SK-N-SH (cell line): Measurements from ENCODE around the gene FGD3. TPM values are rescaled to one million over a fixed set of nuclear protein-coding genes. Genes with fewer than 3 reads are reported as not detected.

Experiments
- CTCF ChIA-PET: fragments of 300-600, 350-600 bp; formaldehyde crosslinking; extraction: SDS; loops from one replicate; lab custom pipeline; 2021; lab: Yijun Ruan, JAX
- POLR2A ChIA-PET: fragments of 350-600 bp; sonication (Branson Sonifier 250); formaldehyde crosslinking; extraction: SDS; loops from one replicate; lab custom pipeline; 2020; ENCODE audit warnings: antibody characterized with exemption, inconsistent platforms; lab: Yijun Ruan, JAX
- DNase-seq: peaks from one replicate; pipeline ENCODE4 v3.0.0; 2012
- H2AFZ ChIP-seq: fragments of 200-600 bp; sonication (generic); 2 replicates; pipeline ENCODE4 v1.8.1; 2016; ENCODE audit warnings: antibody characterized with exemption, mild to moderate bottlenecking, low read depth
- H3F3A ChIP-seq: fragments of 200-600 bp; sonication (generic); replicated peaks from 2 replicates; pipeline ENCODE3; 2016; ENCODE audit warnings: antibody characterized with exemption, mild to moderate bottlenecking; ENCODE audit not compliant: insufficient read depth
- H3K27ac ChIP-seq, 2 experiments: fragments of 200-500 bp in 1 of 2; fragments of 200-600 bp in 1 of 2; sonication (Bioruptor generic) in 1 of 2; sonication (generic), shearing (Covaris generic) in 1 of 2; 2 replicates each; pipeline versions ENCODE4 v1.5.1 to v1.6.1; 2014 to 2016; ENCODE audit warnings: low read depth in 2 of 2, inconsistent platforms in 1 of 2, low read length in 1 of 2, mild to moderate bottlenecking in 1 of 2, mixed read lengths in 1 of 2
- H3K27me3 ChIP-seq: fragments of 200-600 bp; sonication (generic), shearing (Covaris generic); 2 replicates; pipeline ENCODE4 v1.6.1; 2016; ENCODE audit warnings: mixed run types; ENCODE audit not compliant: insufficient read depth
- H3K36me3 ChIP-seq, 2 experiments: fragments of 200-500 bp in 1 of 2; fragments of 200-600 bp in 1 of 2; sonication (Bioruptor generic) in 1 of 2; sonication (generic) in 1 of 2; replicated peaks in 1 of 2; 2 replicates each; pipeline versions ENCODE3 to v1.5.1; 2014 to 2016; ENCODE audit warnings: low read length in 1 of 2, mild to moderate bottlenecking in 1 of 2; ENCODE audit not compliant: insufficient read depth in 2 of 2, control insufficient read depth in 1 of 2
- H3K4me1 ChIP-seq, 2 experiments: fragments of 200-500 bp in 1 of 2; fragments of 200-600 bp in 1 of 2; sonication (Bioruptor generic) in 1 of 2; sonication (generic), shearing (Covaris generic) in 1 of 2; 2 replicates each; pipeline versions ENCODE4 v1.5.1 to v1.6.1; 2014 to 2016; ENCODE audit warnings: low read depth in 1 of 2, low read length in 1 of 2, mixed run types in 1 of 2; ENCODE audit not compliant: insufficient read depth in 2 of 2, control insufficient read depth in 1 of 2
- H3K4me2 ChIP-seq: fragments of 200-600 bp; sonication (generic), shearing (Covaris generic); 2 replicates; pipeline ENCODE4 v1.6.1; 2017; ENCODE audit warnings: mixed run types
- H3K4me3 ChIP-seq, 2 experiments: fragments of 200-500 bp in 1 of 2; fragments of 200-600 bp in 1 of 2; sonication (Bioruptor generic) in 1 of 2; sonication (generic), shearing (Covaris generic) in 1 of 2; 2 replicates each; pipeline versions ENCODE4 v1.5.1 to v1.8.1; 2014 to 2016; ENCODE audit warnings: low read depth in 2 of 2, inconsistent platforms in 1 of 2, low read length in 1 of 2, mild to moderate bottlenecking in 1 of 2, mixed read lengths in 1 of 2, moderate library complexity in 1 of 2
- H3K79me2 ChIP-seq: fragments of 200-600 bp; sonication (generic); 2 replicates; pipeline ENCODE4 v1.8.1; 2017; ENCODE audit warnings: mild to moderate bottlenecking; ENCODE audit not compliant: insufficient read depth
- H3K9ac ChIP-seq: fragments of 200-600 bp; sonication (generic); 2 replicates; pipeline ENCODE4 v1.6.1; 2017; ENCODE audit warnings: mixed run types
- H3K9me2 ChIP-seq: fragments of 200-600 bp; sonication (generic); 2 replicates; pipeline ENCODE4 v1.6.1; 2017; ENCODE audit warnings: mixed run types
- H3K9me3 ChIP-seq: fragments of 200-600 bp; sonication (generic); 2 replicates; pipeline ENCODE4 v1.6.1; 2017; ENCODE audit warnings: mixed run types, mild to moderate bottlenecking, moderate library complexity
- H4K20me1 ChIP-seq: fragments of 200-600 bp; sonication (generic); 2 replicates; pipeline ENCODE4 v1.6.1; 2017; ENCODE audit warnings: mild to moderate bottlenecking, mixed run types; ENCODE audit not compliant: insufficient read depth
- CTCF ChIP-seq: fragments of 200-600 bp; sonication (generic); IDR thresholded peaks from 2 replicates; pipeline ENCODE4 v1.6.1; 2017; ENCODE audit warnings: antibody characterized with exemption, mild to moderate bottlenecking, moderate library complexity
- ELF1 ChIP-seq: IDR thresholded peaks from 2 replicates; pipeline ENCODE4 v1.4.0; 2012
- EP300 ChIP-seq, 2 experiments: IDR thresholded peaks; 2 replicates each; pipeline versions ENCODE4 v1.4.0 to v1.6.1; 2012; ENCODE audit warnings: borderline replicate concordance in 1 of 2, low read depth in 1 of 2, low read length in 1 of 2
- FOSL2 ChIP-seq: IDR thresholded peaks from 2 replicates; pipeline ENCODE4 v1.4.0; 2012; ENCODE audit warnings: low read depth, mild to moderate bottlenecking, moderate library complexity, borderline replicate concordance
- FOXM1 ChIP-seq: IDR thresholded peaks from 2 replicates; pipeline ENCODE4 v1.4.0; 2012; ENCODE audit warnings: low read depth, mild to moderate bottlenecking
- NRF1 ChIP-seq: IDR thresholded peaks from 2 replicates; pipeline ENCODE4 v1.6.1; 2012; ENCODE audit warnings: low read depth, mild to moderate bottlenecking, low read length
- RAD21 ChIP-seq: IDR thresholded peaks from 2 replicates; pipeline ENCODE4 v1.6.1; 2012; ENCODE audit warnings: mild to moderate bottlenecking, low read length
- TEAD4 ChIP-seq: IDR thresholded peaks from 2 replicates; pipeline ENCODE4 v1.4.0; 2012; ENCODE audit warnings: mild to moderate bottlenecking, borderline replicate concordance; ENCODE audit not compliant: insufficient read depth
- ZBTB33 ChIP-seq: IDR thresholded peaks from 2 replicates; pipeline ENCODE4 v1.4.0; 2012; ENCODE audit warnings: low read depth, borderline replicate concordance
- WGBS: methylation state at CpG from one replicate; pipeline ENCODE4 v1.1.6; 2017; ENCODE audit warnings: low lambda C conversion rate; 5-methylcytosine and 5-hydroxymethylcytosine counted together
- polyA plus RNA-seq, 3 experiments: library from polyadenylated mRNA; depleted of rRNA; stranded (reverse); fragments of >200 nt; gene quantifications; 2 replicates each; pipeline ENCODE4 v1.2.3, GENCODE V29; 2012
- TF ChIP-seq, protein P1 (sequence below): IDR thresholded peaks from 2 replicates; pipeline ENCODE4 v1.4.0; 2012; ENCODE audit warnings: low read depth, borderline replicate concordance
- TF ChIP-seq, protein P2 (sequence below): fragments of 150-350 bp; IDR thresholded peaks from 2 replicates; pipeline ENCODE4 v1.6.1; 2016; ENCODE audit warnings: mild to moderate bottlenecking, low read depth, low read length

Gene FGD3
- polyA plus RNA-seq, 1 of the 3 experiments (the other 2 are of a cell fraction) = not detected

GRCh38 chr9:93059715-93060578 is 112.6 kb downstream of the FGD3 start:
- Histone ChIP-seq H3K79me2 (no peaks in the 10 kb centered on the region), H3K4me1 (peaks cover 0 to 1% of the 10 kb centered on the region in 2 experiments; a peak in 1 of 4 replicates)
- TF ChIP-seq ELF1 = no peak
- TF ChIP-seq FOSL2 = no peak
- TF ChIP-seq EP300 (IDR thresholded peaks at IDR 0.05; ENCODE audit: borderline replicate concordance in 1 of 2, low read depth in 1 of 2, low read length in 1 of 2) = no peak
- TF ChIP-seq CTCF = no peak
- no peak for TF ChIP-seq ZBTB33
- no peak for TF ChIP-seq TEAD4
- no peak for TF ChIP-seq RAD21
- no peak for TF ChIP-seq NRF1
- TF ChIP-seq, protein P1, sequence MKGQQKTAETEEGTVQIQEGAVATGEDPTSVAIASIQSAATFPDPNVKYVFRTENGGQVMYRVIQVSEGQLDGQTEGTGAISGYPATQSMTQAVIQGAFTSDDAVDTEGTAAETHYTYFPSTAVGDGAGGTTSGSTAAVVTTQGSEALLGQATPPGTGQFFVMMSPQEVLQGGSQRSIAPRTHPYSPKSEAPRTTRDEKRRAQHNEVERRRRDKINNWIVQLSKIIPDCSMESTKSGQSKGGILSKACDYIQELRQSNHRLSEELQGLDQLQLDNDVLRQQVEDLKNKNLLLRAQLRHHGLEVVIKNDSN = no peak
- TF ChIP-seq FOXM1 = no peak
- TF ChIP-seq, protein P2, sequence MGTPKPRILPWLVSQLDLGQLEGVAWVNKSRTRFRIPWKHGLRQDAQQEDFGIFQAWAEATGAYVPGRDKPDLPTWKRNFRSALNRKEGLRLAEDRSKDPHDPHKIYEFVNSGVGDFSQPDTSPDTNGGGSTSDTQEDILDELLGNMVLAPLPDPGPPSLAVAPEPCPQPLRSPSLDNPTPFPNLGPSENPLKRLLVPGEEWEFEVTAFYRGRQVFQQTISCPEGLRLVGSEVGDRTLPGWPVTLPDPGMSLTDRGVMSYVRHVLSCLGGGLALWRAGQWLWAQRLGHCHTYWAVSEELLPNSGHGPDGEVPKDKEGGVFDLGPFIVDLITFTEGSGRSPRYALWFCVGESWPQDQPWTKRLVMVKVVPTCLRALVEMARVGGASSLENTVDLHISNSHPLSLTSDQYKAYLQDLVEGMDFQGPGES = no peak
- TF ChIP-seq, all 33 proteins: peak for 0
- no peak for DNase-seq
- Histone ChIP-seq H3K4me3 (no peak overlapping the region), H3K9me3 (no peaks in the 10 kb centered on the region), H3K4me2 (no peak overlapping the region), H2AFZ (no peak overlapping the region), H4K20me1 (no peaks in the 10 kb centered on the region), H3K9ac (no peak overlapping the region), H3K27ac (no peak overlapping the region), H3F3A (no peaks in the 10 kb centered on the region), H3K27me3 (no peaks in the 10 kb centered on the region), H3K9me2 (no peaks in the 10 kb centered on the region), H3K36me3 (no peaks in the 10 kb centered on the region)
- ChIA-PET CTCF (interaction anchor here (0.6 to 2.7 kb wide), 2 partner anchors 53 to 56 kb away, joined by 3 to 7 read pairs; no protein-coding TSS in a partner anchor), POLR2A (no interaction called here)
- WGBS = 83% methylated on average over 4 of the region's 7 CpGs
